Common myeloid progenitor, CD34-positive (primary cell): ENCODE data around the gene EFNA2.

Experiments used
- CTCF ChIA-PET: fragments of 350-600 bp; sonication (Branson Sonifier 250); formaldehyde crosslinking; loops from one replicate; lab custom pipeline; 2021; ENCODE audit warnings: antibody characterized with exemption; lab: Charles Lee
- POLR2A ChIA-PET: fragments of 350-600 bp; sonication (Branson Sonifier 250); formaldehyde crosslinking; loops from one replicate; lab custom pipeline; 2021; ENCODE audit warnings: antibody characterized with exemption; lab: Charles Lee
- DNase-seq, 3 donors: peaks; one replicate each; pipeline versions ENCODE4 v3.0.0 to v3.0.0-alpha.2; 2013
- H3K27ac ChIP-seq, 2 experiments: 1 replicate in 1 of 2; 2 replicates in 1 of 2; pipeline ENCODE4 v1.7.0; 2013; ENCODE audit warnings: inconsistent platforms in 2 of 2, low read length in 2 of 2, mild to moderate bottlenecking in 2 of 2, low read depth in 1 of 2, moderate library complexity in 1 of 2; ENCODE audit not compliant: severe bottlenecking in 2 of 2, insufficient read depth in 1 of 2, poor library complexity in 1 of 2
- H3K27me3 ChIP-seq, 5 experiments: replicated peaks in 2 of 5; 1 replicate in 3 of 5; 2 replicates in 2 of 5; pipeline versions ENCODE4 v1.6.1 to v1.7.0; 2013; ENCODE audit warnings: low read length in 4 of 5, mild to moderate bottlenecking in 2 of 5, moderate library complexity in 2 of 5, inconsistent platforms in 1 of 5; ENCODE audit not compliant: insufficient read depth in 5 of 5, control insufficient read depth in 4 of 5
- H3K36me3 ChIP-seq, 4 experiments: 1 replicate in 2 of 4; 2 replicates in 2 of 4; pipeline versions ENCODE4 v1.6.1 to v1.7.0; 2013; ENCODE audit warnings: low read length in 3 of 4, control low read depth in 1 of 4, mild to moderate bottlenecking in 1 of 4; ENCODE audit not compliant: control insufficient read depth in 4 of 4, insufficient read depth in 4 of 4
- H3K4me1 ChIP-seq, 4 experiments: 1 replicate in 3 of 4; 2 replicates in 1 of 4; pipeline versions ENCODE4 v1.6.1 to v1.7.1; 2013; ENCODE audit warnings: low read length in 3 of 4, mild to moderate bottlenecking in 3 of 4, control low read depth in 1 of 4, inconsistent platforms in 1 of 4, moderate library complexity in 1 of 4; ENCODE audit not compliant: control insufficient read depth in 4 of 4, insufficient read depth in 4 of 4; ENCODE audit errors: control extremely low read depth in 1 of 4
- H3K4me3 ChIP-seq, 7 experiments: 1 replicate in 4 of 7; 2 replicates in 3 of 7; pipeline versions ENCODE4 v1.5.1 to v1.7.0; 2013; ENCODE audit warnings: mild to moderate bottlenecking in 7 of 7, low read length in 6 of 7, moderate library complexity in 6 of 7, inconsistent platforms in 2 of 7, low read depth in 2 of 7, control low read depth in 1 of 7; ENCODE audit not compliant: insufficient read depth in 4 of 7, control insufficient read depth in 1 of 7; ENCODE audit errors: extremely low read depth in 1 of 7
- H3K9me3 ChIP-seq, 5 experiments: 1 replicate in 4 of 5; 2 replicates in 1 of 5; pipeline versions ENCODE4 v1.6.1 to v1.7.1; 2013; ENCODE audit warnings: low read length in 4 of 5, mild to moderate bottlenecking in 2 of 5, inconsistent platforms in 1 of 5, low read depth in 1 of 5, moderate library complexity in 1 of 5; ENCODE audit not compliant: control insufficient read depth in 4 of 5, insufficient read depth in 2 of 5; ENCODE audit errors: control extremely low read depth in 1 of 5
- WGBS: methylation state at CpG from one replicate; pipeline ENCODE4 v1.1.5; 2013; ENCODE audit not compliant: insufficient coverage; 5-methylcytosine and 5-hydroxymethylcytosine counted together

Gene EFNA2

GRCh38 chr19:1259876-1260748 lies 25.6 kb upstream of the EFNA2 start:
- H3K4me1 ChIP-seq = peaks cover 0 to 80% (median 69%) of the 10 kb centered on the region in 4 experiments
- CTCF ChIA-PET = interaction anchor here (1.5 to 17.7 kb wide), 2 partner anchors 9 to 15 kb away, joined by 5 to 268 read pairs; partner anchors contain the start of gene CIRBP
- POLR2A ChIA-PET = interaction anchor here (1.2 to 2.3 kb wide), 4 partner anchors 9 to 16 kb away, joined by 6 to 9 read pairs (median 8); partner anchors contain the start of gene CIRBP
- peak in 2 of 3 donors; percentile 55 to 73 for DNase-seq
- 9% methylated on average over 13 of the region's 33 CpGs for WGBS
- H3K27ac ChIP-seq = peak overlapping the region; percentile 7 to 68
- peaks cover 3 to 30% (median 22%) of the 10 kb centered on the region in 4 experiments for H3K36me3 ChIP-seq
- H3K27me3 ChIP-seq = no peaks in the 10 kb centered on the region
- H3K9me3 ChIP-seq = no peaks in the 10 kb centered on the region
- H3K4me3 ChIP-seq = peak overlapping the region in 5 of 7 experiments; percentile 3 to 85 (median 51)

GRCh38 chr19:1260749-1261537 lies 24.7 kb upstream of the EFNA2 start:
- Histone ChIP-seq H3K27ac (peak overlapping the region; percentile 66 to 86), H3K4me3 (peak overlapping the region; percentile 35 to 85 (median 74)), H3K4me1 (peaks cover 0 to 79% (median 69%) of the 10 kb centered on the region in 4 experiments), H3K9me3 (no peaks in the 10 kb centered on the region), H3K27me3 (no peaks in the 10 kb centered on the region), H3K36me3 (peaks cover 3 to 22% (median 14%) of the 10 kb centered on the region in 4 experiments)
- DNase-seq = peak; percentile 95 to 98 (median 96)
- ChIA-PET CTCF (interaction anchor here (7.3 to 17.7 kb wide), 2 partner anchors 6 to 16 kb away, joined by 60 to 268 read pairs; no protein-coding TSS in a partner anchor), POLR2A (interaction anchor here (1.4 to 2.3 kb wide), 4 partner anchors 8 to 17 kb away, joined by 4 to 9 read pairs (median 8); partner anchors contain the start of gene CIRBP)
- WGBS = 0% methylated on average over 66 of the region's 83 CpGs

GRCh38 chr19:1261538-1261797 lies 24.2 kb upstream of the EFNA2 start:
- H3K36me3 ChIP-seq = peaks cover 2 to 19% (median 12%) of the 10 kb centered on the region in 4 experiments
- peaks cover 0 to 82% (median 74%) of the 10 kb centered on the region in 4 experiments for H3K4me1 ChIP-seq
- CTCF ChIA-PET = interaction anchor here (7.3 to 17.7 kb wide), 2 partner anchors 7 to 17 kb away, joined by 60 to 268 read pairs; no protein-coding TSS in a partner anchor
- 2% methylated on average over 12 of the region's 14 CpGs for WGBS
- no peaks in the 10 kb centered on the region for H3K9me3 ChIP-seq
- POLR2A ChIA-PET = interaction anchor here (1.4 to 2.3 kb wide), 4 partner anchors 8 to 17 kb away, joined by 4 to 9 read pairs (median 8); partner anchors contain the start of gene CIRBP
- peak overlapping the region; percentile 66 to 86 for H3K27ac ChIP-seq
- peak overlapping the region; percentile 35 to 85 (median 74) for H3K4me3 ChIP-seq
- DNase-seq = peak in 2 of 3 donors; percentile 76 to 79
- no peaks in the 10 kb centered on the region for H3K27me3 ChIP-seq

- Histone ChIP-seq H3K4me3 (peak overlapping the region; percentile 15 to 85 (median 74)), H3K27me3 (no peaks in the 10 kb centered on the region), H3K4me1 (peaks cover 0 to 83% (median 78%) of the 10 kb centered on the region in 4 experiments), H3K36me3 (peaks cover 0 to 14% (median 8%) of the 10 kb centered on the region in 4 experiments), H3K27ac (peak overlapping the region; percentile 66 to 86), H3K9me3 (no peaks in the 10 kb centered on the region)
- peak in 1 of 3 donors; percentile 64 for DNase-seq
- WGBS = 49% methylated on average over 14 of the region's 28 CpGs
- ChIA-PET POLR2A (interaction anchor here (1.4 to 2.3 kb wide), 4 partner anchors 7 to 18 kb away, joined by 4 to 9 read pairs (median 8); partner anchors contain the start of gene CIRBP), CTCF (interaction anchor here (0.6 to 17.7 kb wide), 3 partner anchors 7 to 111 kb away, joined by 3 to 268 read pairs (median 60); no protein-coding TSS in a partner anchor)
Observed at GRCh38 chr19:1261798-1262622, 23.7 kb upstream of the EFNA2 start.

GRCh38 chr19:1262623-1263123 lies 23.0 kb upstream of the EFNA2 start:
- ChIA-PET CTCF (interaction anchor here (0.6 to 17.7 kb wide), 3 partner anchors 8 to 110 kb away, joined by 3 to 268 read pairs (median 60); no protein-coding TSS in a partner anchor), POLR2A (interaction anchor here (2.0 to 2.3 kb wide), 2 partner anchors 10 to 18 kb away, joined by 9 to 11 read pairs; no protein-coding TSS in a partner anchor)
- Histone ChIP-seq H3K36me3 (peaks cover 0 to 7% (median 4%) of the 10 kb centered on the region in 4 experiments), H3K27me3 (peaks cover 0 to 6% (median 0%) of the 10 kb centered on the region in 5 experiments), H3K27ac (peak overlapping the region in 1 of 2 experiments; percentile 86), H3K4me3 (peak overlapping the region in 4 of 7 experiments; percentile 7 to 85 (median 32)), H3K9me3 (no peaks in the 10 kb centered on the region), H3K4me1 (peaks cover 0 to 83% (median 79%) of the 10 kb centered on the region in 4 experiments)
- 38% methylated on average over 10 of the region's 21 CpGs for WGBS
- DNase-seq = no peak
